ENCODE measurements around the gene PVALEF.

The PVALEF gene

GRCh38 chr17:81163703-81164370 lies 1.5 kb upstream of the PVALEF start:
- DNase-seq: no peak

GRCh38 chr17:81164371-81165245 lies 699 bp upstream of the PVALEF start:
- peak; percentile 36 for DNase-seq

GRCh38 chr17:81166033-81166492 lies 756 bp downstream of the PVALEF start, which contains the start of gene AATK:
AATK (minus strand) TSS chr17:81166221; CDS start chr17:81165992, 229 bp downstream.
- DNase-seq: no peak

- no peak for DNase-seq
Observed at GRCh38 chr17:81167194-81167524, 1.9 kb downstream of the PVALEF start.

GRCh38 chr17:81167638-81168037 lies 2.3 kb downstream of the PVALEF start:
- no peak for DNase-seq

DNA sequence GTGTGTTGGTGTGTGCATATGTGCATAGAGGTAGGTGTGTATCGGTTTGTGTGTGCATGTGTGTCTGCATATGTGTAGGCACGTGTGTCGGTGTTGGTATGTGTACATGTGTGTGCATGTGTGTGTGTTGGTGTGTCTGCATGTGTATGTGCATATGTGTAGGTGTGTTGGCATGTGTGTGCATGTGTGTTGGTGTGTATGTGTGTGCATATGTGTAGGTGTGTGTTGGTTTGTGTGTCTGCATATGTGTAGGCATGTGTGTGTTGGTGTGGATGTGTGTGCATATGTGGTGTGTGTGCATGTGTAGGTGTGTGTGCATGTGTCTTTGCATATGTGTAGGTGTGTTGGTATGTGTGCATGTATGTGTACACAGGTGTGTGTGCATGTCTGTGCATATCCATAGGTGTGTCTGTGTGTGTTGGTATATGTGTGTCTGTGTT lies 4.6 kb downstream of the PVALEF start:
- DNase-seq: no peak

DNA sequence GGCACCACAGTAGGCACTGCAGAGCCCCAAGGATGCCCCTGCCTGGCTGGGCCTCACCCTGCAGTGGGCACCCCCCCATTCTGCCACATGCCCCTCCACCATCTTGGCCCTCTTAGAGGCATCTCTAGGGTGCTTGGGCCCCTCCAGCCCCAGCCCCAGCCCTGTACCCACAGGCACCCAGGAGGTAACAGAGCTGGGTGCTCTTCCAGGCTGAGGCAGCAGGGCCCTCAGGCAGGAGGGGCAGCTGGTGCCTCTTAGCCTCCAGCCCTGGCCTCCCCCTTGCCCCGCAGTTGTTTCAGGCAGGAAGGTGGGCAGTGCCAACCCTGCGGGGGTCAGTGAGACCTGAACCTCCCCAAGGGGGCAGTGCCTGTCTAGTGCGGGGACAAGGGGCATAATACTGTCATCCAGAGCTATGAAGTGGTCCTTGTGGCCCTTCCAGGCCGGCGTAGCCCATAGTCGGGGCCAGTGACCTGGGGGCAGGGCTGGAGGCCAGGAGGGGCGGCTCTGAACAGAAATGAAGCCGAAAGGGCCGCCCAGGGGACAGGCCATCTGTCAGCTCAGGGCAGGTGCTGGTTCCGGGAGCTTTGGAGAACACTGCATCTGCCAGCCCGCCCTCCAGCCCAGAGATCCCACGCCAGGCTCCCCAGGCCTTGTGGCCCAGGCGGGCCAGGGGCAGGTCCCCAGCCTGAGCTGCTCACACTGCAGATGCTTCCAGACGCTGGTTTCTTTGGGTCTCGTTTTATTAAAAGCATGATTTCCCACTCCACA lies 5.6 kb downstream of the PVALEF start:
- peak; percentile 50 for DNase-seq

GRCh38 chr17:81171941-81172340 lies 6.6 kb downstream of the PVALEF start:
- no peak for DNase-seq

DNA sequence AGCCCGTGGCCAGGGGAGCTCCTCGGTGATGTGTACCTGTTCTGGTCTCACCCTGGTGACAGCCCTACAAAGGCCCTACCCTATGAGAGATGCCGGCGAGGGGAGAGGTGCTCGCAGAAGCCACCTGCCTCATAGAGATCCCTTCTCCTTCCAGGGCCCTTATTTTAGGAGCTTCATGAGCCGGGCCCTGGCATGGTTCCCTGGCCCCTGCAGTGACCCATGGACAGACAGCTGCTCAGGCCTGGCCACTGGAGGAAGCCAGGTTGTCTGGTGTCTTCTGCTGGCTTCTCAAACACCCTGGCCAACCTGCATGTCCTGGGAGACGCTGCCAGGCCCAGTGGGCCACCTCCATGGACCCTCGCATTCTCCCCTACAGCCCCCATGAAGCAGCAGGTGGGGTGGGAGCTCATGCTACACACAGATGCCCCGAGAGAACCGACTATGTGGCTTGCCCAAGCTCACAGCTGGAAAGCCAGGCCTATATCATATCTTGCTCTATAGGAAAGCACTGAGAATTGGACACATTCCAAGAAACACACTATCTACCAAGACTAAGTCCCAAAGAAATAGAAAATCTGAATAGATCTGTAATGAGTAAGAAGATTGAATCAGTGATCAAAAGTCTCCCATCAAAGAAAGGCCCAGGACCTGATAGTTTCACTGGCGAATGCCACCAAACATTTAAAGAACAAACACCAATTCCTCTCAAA lies 7.9 kb downstream of the PVALEF start:
- no peak for DNase-seq

GRCh38 chr17:81173762-81174155 lies 8.5 kb downstream of the PVALEF start:
- no peak for DNase-seq

GRCh38 chr17:81176666-81177065 lies 11.4 kb downstream of the PVALEF start:
- no peak for DNase-seq

GRCh38 chr17:81178136-81179091 lies 13.1 kb downstream of the PVALEF start:
- no peak for DNase-seq

DNA sequence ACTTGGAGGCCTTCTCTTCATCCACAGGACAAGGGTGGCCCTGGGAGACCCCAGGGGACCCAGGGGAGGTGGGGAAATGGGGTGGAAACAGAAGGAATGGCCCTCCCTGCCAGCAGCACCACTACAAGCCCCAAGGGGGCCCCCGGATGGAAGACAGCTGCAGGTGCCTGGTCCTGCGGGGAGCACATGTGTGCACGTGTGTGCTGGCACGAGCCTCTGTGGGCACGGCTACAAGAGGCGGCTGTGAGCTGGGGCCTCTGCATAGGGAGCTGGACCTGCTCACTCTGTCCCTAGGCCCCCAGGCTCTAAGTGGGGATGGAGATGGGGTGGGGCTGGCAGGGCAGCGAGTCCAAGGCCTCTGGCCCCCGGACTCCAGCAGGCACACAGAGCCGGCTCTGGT lies 13.9 kb downstream of the PVALEF start:
- no peak for DNase-seq

GRCh38 chr17:81179861-81180260 lies 14.6 kb downstream of the PVALEF start:
- DNase-seq: no peak

GRCh38 chr17:81180836-81181810 lies 15.8 kb downstream of the PVALEF start:
- no peak for DNase-seq

DNA sequence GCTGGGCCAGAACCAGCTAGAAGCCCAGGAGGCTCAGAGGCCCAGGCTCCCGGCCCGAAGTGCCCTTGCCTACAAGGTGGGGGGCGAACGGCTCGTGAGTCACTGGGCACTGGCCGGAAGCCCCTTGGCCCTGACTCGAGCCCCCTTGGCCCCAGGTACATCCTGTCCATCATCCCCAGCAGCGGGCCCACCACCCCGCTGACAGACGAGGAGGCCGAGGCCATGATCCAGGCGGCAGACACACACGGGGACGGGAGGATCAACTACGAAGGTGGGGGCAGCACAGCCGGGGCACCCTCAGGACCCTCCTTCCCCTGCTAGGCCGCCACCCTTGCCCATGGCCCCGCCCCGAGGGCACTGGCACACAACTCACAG lies 16.5 kb downstream of the PVALEF start:
- no peak for DNase-seq

- no peak for DNase-seq
Observed at GRCh38 chr17:81182596-81182995, 17.3 kb downstream of the PVALEF start.

- no peak for DNase-seq
Observed at GRCh38 chr17:81183316-81183715, 18.0 kb downstream of the PVALEF start.

DNA sequence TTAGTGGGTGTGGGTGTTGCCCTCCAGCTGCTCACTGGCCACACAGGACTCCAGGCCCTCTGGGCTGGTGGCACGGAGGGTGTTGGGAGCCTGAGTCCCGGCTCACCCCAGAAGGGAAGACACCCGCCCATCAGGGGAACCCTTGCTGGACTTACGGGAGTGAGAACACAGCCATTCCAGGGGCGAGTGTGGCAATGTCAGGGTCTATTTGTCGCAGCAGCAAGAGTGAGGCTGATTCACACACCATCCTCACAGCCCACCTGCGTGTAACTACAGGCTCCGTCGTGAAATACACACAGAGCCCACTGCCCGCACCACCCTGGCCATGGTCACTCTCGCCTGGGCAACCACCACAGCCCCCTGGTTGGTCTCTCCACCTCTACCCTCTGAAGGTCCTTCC lies 18.5 kb downstream of the PVALEF start:
- no peak for DNase-seq

DNA sequence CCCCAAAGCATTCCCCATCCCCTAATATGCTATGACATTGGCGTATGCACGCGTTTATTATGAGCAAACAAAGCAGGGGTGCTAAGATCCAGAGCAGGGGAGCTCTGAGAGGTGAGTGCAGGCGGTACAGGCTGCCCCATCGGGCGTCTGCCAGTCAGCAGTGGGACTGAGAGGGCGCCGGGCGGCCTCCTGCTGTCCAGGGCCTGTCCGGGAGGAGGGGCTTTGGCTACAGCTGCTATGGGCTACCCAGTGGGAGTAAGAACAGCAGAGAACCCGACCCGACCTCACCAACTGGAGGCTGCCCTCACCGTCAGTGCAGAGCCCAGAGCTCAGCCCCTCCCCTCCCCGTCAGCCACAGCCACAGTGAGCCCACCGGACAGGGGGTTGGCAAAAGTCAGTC lies 19.2 kb downstream of the PVALEF start:
- DNase-seq: no peak
